Smooth muscle cell (in vitro differentiated cells): Measurements from ENCODE around the gene FOXD2. TPM values are rescaled to one million over a fixed set of nuclear protein-coding genes. Genes with fewer than 3 reads are reported as not detected.
A peak's percentile ranks its signal among the peaks of the same experiment; 100 is the strongest.

Source experiments
- DNase-seq: peaks from one replicate; lab custom pipeline; 2025; ENCODE audit not compliant: unreplicated experiment; lab: John Stamatoyannopoulos, UW
- H2AFZ ChIP-seq: fragments of 200-600 bp; sonication (generic); 2 replicates; pipeline ENCODE4 v1.6.0; 2016; ENCODE audit warnings: antibody characterized with exemption, low read depth, mild to moderate bottlenecking
- H3F3A ChIP-seq: fragments of 200-600 bp; sonication (generic); 2 replicates; pipeline ENCODE4 v1.6.0; 2017; ENCODE audit warnings: antibody characterized with exemption, low read depth
- H3K27ac ChIP-seq: fragments of 200-600 bp; sonication (generic); 2 replicates; pipeline ENCODE4 v1.5.1; 2016; ENCODE audit warnings: low read depth, mild to moderate bottlenecking
- H3K27me3 ChIP-seq: fragments of 200-600 bp; sonication (generic); 2 replicates; pipeline ENCODE4 v1.6.1; 2016; ENCODE audit warnings: low read depth, mild to moderate bottlenecking
- H3K36me3 ChIP-seq: fragments of 200-600 bp; sonication (generic); 2 replicates; pipeline ENCODE4 v1.5.1; 2016; ENCODE audit warnings: low read depth
- H3K4me1 ChIP-seq: fragments of 200-600 bp; sonication (generic); 2 replicates; pipeline ENCODE4 v1.5.1; 2016; ENCODE audit warnings: low read depth
- H3K4me2 ChIP-seq: fragments of 200-600 bp; sonication (generic); 2 replicates; pipeline ENCODE4 v1.6.0; 2016; ENCODE audit warnings: mild to moderate bottlenecking
- H3K4me3 ChIP-seq: fragments of 200-600 bp; sonication (generic); 2 replicates; pipeline ENCODE4 v1.5.1; 2016; ENCODE audit warnings: mild to moderate bottlenecking
- H3K79me2 ChIP-seq: fragments of 200-600 bp; sonication (generic); 2 replicates; pipeline ENCODE4 v1.6.0; 2016; ENCODE audit warnings: low read depth, mild to moderate bottlenecking
- H3K9ac ChIP-seq: fragments of 200-600 bp; sonication (generic); 2 replicates; pipeline ENCODE4 v1.6.0; 2016; ENCODE audit warnings: low read depth
- H3K9me3 ChIP-seq: fragments of 200-600 bp; sonication (generic); replicated peaks from 2 replicates; pipeline ENCODE4 v1.5.1; 2016; ENCODE audit warnings: low read depth
- H4K20me1 ChIP-seq: fragments of 200-600 bp; sonication (generic); 2 replicates; pipeline ENCODE4 v1.6.0; 2016; ENCODE audit warnings: low read depth
- WGBS: methylation state at CpG from one replicate; pipeline ENCODE4 v1.1.7; 2016; ENCODE audit warnings: low lambda C conversion rate; 5-methylcytosine and 5-hydroxymethylcytosine counted together
- polyA plus RNA-seq: library from polyadenylated mRNA; unstranded; fragments of >200 nt; fragmentation: Nextera tagmentation; extraction: Ambion mirVana; gene quantifications from 2 replicates; pipeline ENCODE4 v1.2.1, GENCODE V29; 2016
- total RNA-seq: library from RNA; depleted of rRNA; stranded (reverse); fragments of >200 nt; gene quantifications from 2 replicates; pipeline ENCODE4 v1.2.3, GENCODE V29; 2014
- TF ChIP-seq, protein P1 (sequence below): fragments of 200-600 bp; sonication (generic); IDR thresholded peaks from 2 replicates; pipeline ENCODE4 v1.5.1; 2017; ENCODE audit warnings: borderline replicate concordance, mild to moderate bottlenecking, antibody characterized with exemption; ENCODE audit not compliant: insufficient read depth, poor library complexity, severe bottlenecking

The FOXD2 gene
- total and polyA plus RNA-seq, 2 experiments from 2014 or later, result 0.09 TPM; not detected in 1

DNA sequence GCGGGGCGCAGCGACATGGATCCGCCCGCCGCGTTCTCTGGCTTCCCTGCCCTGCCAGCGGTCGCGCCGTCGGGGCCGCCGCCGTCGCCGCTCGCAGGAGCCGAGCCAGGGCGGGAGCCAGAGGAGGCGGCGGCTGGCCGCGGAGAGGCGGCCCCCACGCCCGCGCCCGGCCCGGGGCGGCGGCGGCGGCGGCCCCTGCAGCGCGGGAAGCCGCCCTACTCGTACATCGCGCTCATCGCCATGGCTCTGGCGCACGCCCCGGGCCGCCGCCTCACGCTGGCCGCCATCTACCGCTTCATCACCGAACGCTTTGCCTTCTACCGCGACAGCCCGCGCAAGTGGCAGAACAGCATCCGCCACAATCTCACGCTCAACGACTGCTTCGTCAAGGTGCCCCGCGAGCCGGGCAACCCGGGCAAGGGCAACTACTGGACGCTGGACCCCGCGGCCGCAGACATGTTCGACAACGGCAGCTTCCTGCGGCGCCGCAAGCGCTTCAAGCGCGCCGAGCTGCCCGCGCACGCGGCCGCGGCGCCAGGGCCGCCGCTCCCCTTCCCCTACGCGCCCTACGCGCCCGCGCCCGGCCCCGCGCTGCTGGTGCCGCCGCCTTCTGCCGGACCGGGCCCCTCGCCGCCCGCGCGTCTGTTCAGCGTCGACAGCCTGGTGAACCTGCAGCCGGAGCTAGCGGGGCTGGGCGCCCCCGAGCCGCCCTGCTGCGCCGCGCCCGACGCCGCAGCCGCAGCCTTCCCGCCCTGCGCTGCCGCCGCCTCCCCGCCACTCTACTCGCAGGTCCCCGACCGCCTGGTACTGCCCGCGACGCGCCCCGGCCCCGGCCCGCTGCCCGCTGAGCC, 21.3 kb upstream of the FOXD2 start:
- Histone ChIP-seq H2AFZ (no peak overlapping the region), H3K4me2 (peak overlapping the region; percentile 69), H3K27ac (no peak overlapping the region), H3K79me2 (no peaks in the 10 kb centered on the region), H3K4me3 (peak overlapping the region; percentile 36), H3K36me3 (no peaks in the 10 kb centered on the region), H3K9me3 (no peaks in the 10 kb centered on the region), H4K20me1 (no peaks in the 10 kb centered on the region), H3F3A (no peaks in the 10 kb centered on the region), H3K9ac (no peak overlapping the region), H3K27me3 (peaks cover 83% of the 10 kb centered on the region), H3K4me1 (no peaks in the 10 kb centered on the region)
- TF ChIP-seq, protein P1, sequence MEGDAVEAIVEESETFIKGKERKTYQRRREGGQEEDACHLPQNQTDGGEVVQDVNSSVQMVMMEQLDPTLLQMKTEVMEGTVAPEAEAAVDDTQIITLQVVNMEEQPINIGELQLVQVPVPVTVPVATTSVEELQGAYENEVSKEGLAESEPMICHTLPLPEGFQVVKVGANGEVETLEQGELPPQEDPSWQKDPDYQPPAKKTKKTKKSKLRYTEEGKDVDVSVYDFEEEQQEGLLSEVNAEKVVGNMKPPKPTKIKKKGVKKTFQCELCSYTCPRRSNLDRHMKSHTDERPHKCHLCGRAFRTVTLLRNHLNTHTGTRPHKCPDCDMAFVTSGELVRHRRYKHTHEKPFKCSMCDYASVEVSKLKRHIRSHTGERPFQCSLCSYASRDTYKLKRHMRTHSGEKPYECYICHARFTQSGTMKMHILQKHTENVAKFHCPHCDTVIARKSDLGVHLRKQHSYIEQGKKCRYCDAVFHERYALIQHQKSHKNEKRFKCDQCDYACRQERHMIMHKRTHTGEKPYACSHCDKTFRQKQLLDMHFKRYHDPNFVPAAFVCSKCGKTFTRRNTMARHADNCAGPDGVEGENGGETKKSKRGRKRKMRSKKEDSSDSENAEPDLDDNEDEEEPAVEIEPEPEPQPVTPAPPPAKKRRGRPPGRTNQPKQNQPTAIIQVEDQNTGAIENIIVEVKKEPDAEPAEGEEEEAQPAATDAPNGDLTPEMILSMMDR, result no peak
- 2% methylated on average over 101 of the region's 134 CpGs for WGBS
- no peak for DNase-seq

DNA sequence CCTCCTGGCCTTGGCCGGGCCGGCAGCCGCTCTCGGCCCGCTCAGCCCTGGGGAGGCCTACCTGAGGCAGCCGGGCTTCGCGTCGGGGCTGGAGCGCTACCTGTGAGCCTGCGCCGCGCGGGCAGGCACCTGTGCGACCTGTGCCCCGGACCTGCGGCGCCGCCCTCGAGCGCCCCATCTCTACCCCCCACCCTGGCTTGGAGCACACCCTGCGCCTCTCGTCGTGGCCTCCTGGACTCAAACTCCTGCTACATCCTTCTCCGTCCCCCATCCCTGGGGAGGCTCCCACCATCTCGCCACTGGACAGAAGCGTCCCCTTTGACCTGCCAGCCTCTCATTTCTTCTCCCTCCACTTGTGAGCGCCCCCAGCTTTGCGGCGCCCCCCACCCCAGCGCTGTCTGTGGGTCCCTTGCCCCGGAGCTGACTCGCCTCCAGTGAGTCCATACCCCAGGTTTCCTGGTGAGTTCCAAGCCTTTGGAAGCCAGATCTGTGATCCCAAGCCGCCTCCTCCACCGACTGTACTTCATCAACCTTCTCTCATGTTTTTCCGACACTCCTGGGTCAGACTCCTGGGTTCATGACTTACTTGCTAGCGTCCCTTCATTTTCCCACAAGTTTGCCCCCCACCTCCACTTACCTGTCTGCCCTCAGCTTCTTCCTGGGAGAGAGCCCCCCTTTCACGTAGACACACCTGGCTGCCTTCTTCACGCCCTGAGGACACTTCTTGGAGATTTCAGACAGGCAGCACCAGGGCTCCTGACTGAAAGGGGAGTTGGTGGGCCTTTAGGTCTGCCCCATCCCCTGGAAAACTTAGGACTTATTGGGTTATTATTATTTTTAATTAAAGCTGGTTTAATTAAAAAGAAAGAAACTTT, 20.4 kb upstream of the FOXD2 start:
- TF ChIP-seq, protein P1, result no peak
- Histone ChIP-seq H3K4me1 (no peaks in the 10 kb centered on the region), H4K20me1 (no peaks in the 10 kb centered on the region), H3K9me3 (no peaks in the 10 kb centered on the region), H3K4me3 (no peak overlapping the region), H3K27ac (no peak overlapping the region), H3K4me2 (no peak overlapping the region), H3K79me2 (no peaks in the 10 kb centered on the region), H3K36me3 (no peaks in the 10 kb centered on the region), H3K9ac (no peak overlapping the region), H2AFZ (no peak overlapping the region), H3F3A (no peaks in the 10 kb centered on the region), H3K27me3 (peaks cover 91% of the 10 kb centered on the region)
- DNase-seq, result no peak
- WGBS, result 20% methylated on average over 39 of the region's 39 CpGs

DNA sequence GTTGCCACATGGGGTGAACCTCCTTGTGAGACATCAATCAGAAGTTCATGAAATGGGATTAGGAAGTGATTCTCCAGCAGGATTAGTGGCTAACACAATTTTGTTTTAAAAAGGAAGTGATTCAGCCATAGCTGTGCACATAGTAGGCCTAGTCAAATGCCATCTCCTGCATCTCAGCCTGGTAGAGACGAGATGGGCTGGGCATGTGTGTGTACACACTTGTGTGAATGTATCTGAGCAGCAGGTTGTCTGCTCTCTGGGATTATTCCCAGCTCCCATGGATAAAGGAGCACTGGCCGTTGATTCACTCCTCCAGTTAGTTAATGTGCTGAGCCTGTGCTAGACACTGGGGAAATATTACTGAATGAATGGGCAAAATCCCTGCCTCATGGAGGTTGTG, 19.7 kb upstream of the FOXD2 start:
- WGBS, result 80% methylated on average over 2 of the region's 2 CpGs
- peaks cover 97% of the 10 kb centered on the region for H3K27me3 ChIP-seq
- no peaks in the 10 kb centered on the region for H3K79me2 ChIP-seq
- no peak overlapping the region for H3K9ac ChIP-seq
- no peak overlapping the region for H3K4me3 ChIP-seq
- H3K36me3 ChIP-seq, result no peaks in the 10 kb centered on the region
- no peak overlapping the region for H2AFZ ChIP-seq
- TF ChIP-seq, protein P1, result no peak
- no peak overlapping the region for H3K27ac ChIP-seq
- no peaks in the 10 kb centered on the region for H3K4me1 ChIP-seq
- H4K20me1 ChIP-seq, result no peaks in the 10 kb centered on the region
- no peaks in the 10 kb centered on the region for H3F3A ChIP-seq
- DNase-seq, result no peak
- H3K4me2 ChIP-seq, result no peak overlapping the region
- no peaks in the 10 kb centered on the region for H3K9me3 ChIP-seq
